ENCODE measurements around the gene FAM118B. TPM values are rescaled to one million over a fixed set of nuclear protein-coding genes. Genes with fewer than 3 reads are reported as not detected.

The FAM118B gene
- total and polyA plus RNA-seq, 7 donors = 13.3 to 46.7 (median 20.0) TPM

- peaks cover 67% of the 10 kb centered on the region for H3K4me1 ChIP-seq
- H3K27me3 ChIP-seq (ENCODE audit: insufficient read depth in 3 of 3, low read length in 2 of 3) = no peaks in the 10 kb centered on the region
- intact Hi-C loops (cut with DNase I) = loop anchor here in 1 of 2 donors (10.0 kb wide), 1 partner anchor 578 kb away; the partner anchor contains the start of gene CHEK1
- peak in 3 of 4 donors; percentile 18 to 31 (median 23) for ATAC-seq
- DNase-seq = no peak
- 26 to 37% (median 26%) methylated on average over 8 of the region's 8 CpGs for WGBS, 3 donors
- H3K36me3 ChIP-seq (ENCODE audit: insufficient read depth in 1 of 2, low read depth in 1 of 2) = peaks cover 19 to 87% of the 10 kb centered on the region in 2 donors
- H3K4me3 ChIP-seq = peak overlapping the region; percentile 33
- H3K9me3 ChIP-seq = no peaks in the 10 kb centered on the region
- TF ChIP-seq CTCF (IDR thresholded peaks at IDR 0.05) = no peak
- H3K27ac ChIP-seq = peak overlapping the region; percentile 79
Observed at GRCh38 chr11:126202646-126203359, 8.8 kb upstream of the FAM118B start.

- whole genome bisulfite sequencing, 3 donors = 94 to 98% (median 96%) methylated on average over 14 of the region's 14 CpGs
- Histone ChIP-seq H3K36me3 (ENCODE audit: insufficient read depth in 1 of 2, low read depth in 1 of 2) (peaks cover 22 to 88% of the 10 kb centered on the region in 2 donors), H3K27ac (peak overlapping the region; percentile 83), H3K4me3 (no peak overlapping the region), H3K27me3 (ENCODE audit: insufficient read depth in 3 of 3, low read length in 2 of 3) (no peaks in the 10 kb centered on the region), H3K9me3 (no peaks in the 10 kb centered on the region), H3K4me1 (peaks cover 69% of the 10 kb centered on the region)
- ATAC-seq (no peak), DNase-seq (no peak)
- TF ChIP-seq CTCF (IDR thresholded peaks at IDR 0.05) = no peak
- intact Hi-C loops (cut with DNase I) = loop anchor here (5.0 to 10.0 kb wide), 2 partner anchors 581 to 613 kb away; partner anchors contain the start of genes CHEK1 (in 1 of the 2) and STT3A (in 1 of the 2)
Observed at GRCh38 chr11:126205359-126205758, 6.2 kb upstream of the FAM118B start.

- ATAC-seq = no peak
- peak overlapping the region; percentile 35 for H3K4me3 ChIP-seq
- peaks cover 52% of the 10 kb centered on the region for H3K4me1 ChIP-seq
- peak overlapping the region; percentile 83 for H3K27ac ChIP-seq
- TF ChIP-seq CTCF (IDR thresholded peaks at IDR 0.05) = no peak
- peaks cover 7 to 67% of the 10 kb centered on the region in 2 donors for H3K36me3 ChIP-seq (ENCODE audit: insufficient read depth in 1 of 2, low read depth in 1 of 2)
- intact Hi-C loops (cut with DNase I) = loop anchor here (5.0 to 10.0 kb wide), 2 partner anchors 583 to 616 kb away; partner anchors contain the start of genes CHEK1 (in 1 of the 2) and STT3A (in 1 of the 2)
- WGBS, 3 donors = 94 to 97% (median 97%) methylated on average over 2 of the region's 2 CpGs
- no peaks in the 10 kb centered on the region for H3K9me3 ChIP-seq
- no peak for DNase-seq
- H3K27me3 ChIP-seq (ENCODE audit: insufficient read depth in 3 of 3, low read length in 2 of 3) = no peaks in the 10 kb centered on the region
Observed at GRCh38 chr11:126207896-126208295, 3.7 kb upstream of the FAM118B start.

GRCh38 chr11:126210871-126211235, 729 bp upstream of the FAM118B start:
- no peak for DNase-seq
- intact Hi-C loops (cut with DNase I) = loop anchor here in 1 of 2 donors (5.0 kb wide), 1 partner anchor 56 kb away; the partner anchor contains the start of genes FOXRED1 and SRPRA
- peaks cover 49% of the 10 kb centered on the region for H3K4me1 ChIP-seq
- H3K4me3 ChIP-seq = peak overlapping the region; percentile 92
- peak overlapping the region; percentile 83 for H3K27ac ChIP-seq
- ATAC-seq = no peak
- no peaks in the 10 kb centered on the region for H3K9me3 ChIP-seq
- TF ChIP-seq CTCF (IDR thresholded peaks at IDR 0.05) = no peak
- H3K27me3 ChIP-seq (ENCODE audit: insufficient read depth in 3 of 3, low read length in 2 of 3) = no peaks in the 10 kb centered on the region
- peaks cover 3 to 38% of the 10 kb centered on the region in 2 donors for H3K36me3 ChIP-seq (ENCODE audit: insufficient read depth in 1 of 2, low read depth in 1 of 2)
- WGBS, 3 donors = 2 to 3% (median 2%) methylated on average over 20 of the region's 20 CpGs
